Keratinocyte (primary cell): ENCODE results near the gene SEC14L5. TPM values are rescaled to one million over a fixed set of nuclear protein-coding genes. Genes with fewer than 3 reads are reported as not detected.

Experiments
- DNase-seq: peaks from one replicate; pipeline ENCODE4 v3.0.0-alpha.2; 2011; ENCODE audit warnings: low read depth, missing footprints, low spot score
- FAIRE-seq: peaks from 2 replicates; lab custom pipeline; 2011; peaks lifted over from hg19 to GRCh38; lab: Jason Lieb, UNC
- H2AFZ ChIP-seq: 2 replicates; pipeline ENCODE4 v1.6.0; 2012; ENCODE audit warnings: low read length, control low read depth, inconsistent platforms; ENCODE audit not compliant: control insufficient read depth
- H3K27ac ChIP-seq: 2 replicates; pipeline ENCODE4 v1.5.1; 2011; ENCODE audit warnings: low read length; ENCODE audit not compliant: control insufficient read depth, insufficient read depth
- H3K27me3 ChIP-seq: 3 replicates; pipeline ENCODE4 v1.6.0; 2011; ENCODE audit warnings: low read length; ENCODE audit not compliant: control insufficient read depth, insufficient read depth; ENCODE audit errors: extremely low read depth
- H3K36me3 ChIP-seq, 2 experiments: 2 replicates in 1 of 2; 3 replicates in 1 of 2; pipeline ENCODE4 v1.5.1; 2011; ENCODE audit warnings: low read length in 2 of 2, mild to moderate bottlenecking in 1 of 2; ENCODE audit not compliant: control insufficient read depth in 2 of 2, insufficient read depth in 2 of 2; ENCODE audit errors: extremely low read depth in 1 of 2
- H3K4me1 ChIP-seq: 3 replicates; pipeline ENCODE4 v1.5.1; 2011; ENCODE audit warnings: low read length; ENCODE audit not compliant: control insufficient read depth, insufficient read depth; ENCODE audit errors: extremely low read depth
- H3K4me2 ChIP-seq: 3 replicates; pipeline ENCODE4 v1.6.0; 2011; ENCODE audit warnings: low read depth, low read length; ENCODE audit not compliant: control insufficient read depth, insufficient read depth; ENCODE audit errors: extremely low read depth
- H3K4me3 ChIP-seq, 3 experiments: fragments of 200-600 bp in 1 of 3; sonication (generic) in 1 of 3; 2 replicates in 2 of 3; 3 replicates in 1 of 3; pipeline ENCODE4 v1.5.1; 2011 to 2016; ENCODE audit warnings: low read length in 3 of 3, mild to moderate bottlenecking in 3 of 3, control low read depth in 2 of 3, inconsistent platforms in 1 of 3, low read depth in 1 of 3, mixed read lengths in 1 of 3, mixed run types in 1 of 3, moderate library complexity in 1 of 3; ENCODE audit not compliant: control insufficient read depth in 2 of 3, insufficient read depth in 2 of 3; ENCODE audit errors: extremely low read depth in 1 of 3
- H3K79me2 ChIP-seq: 2 replicates; pipeline ENCODE4 v1.6.0; 2012; ENCODE audit warnings: low read length; ENCODE audit not compliant: control insufficient read depth, insufficient read depth
- H3K9ac ChIP-seq: 3 replicates; pipeline ENCODE4 v1.6.0; 2011; ENCODE audit warnings: low read length; ENCODE audit not compliant: control insufficient read depth, insufficient read depth; ENCODE audit errors: extremely low read depth
- H3K9me1 ChIP-seq: 3 replicates; pipeline ENCODE4 v1.6.0; 2011; ENCODE audit warnings: low read length; ENCODE audit not compliant: control insufficient read depth, insufficient read depth; ENCODE audit errors: extremely low read depth
- H3K9me3 ChIP-seq: 2 replicates; pipeline ENCODE4 v1.5.1; 2012; ENCODE audit warnings: low read depth, low read length; ENCODE audit not compliant: control insufficient read depth
- H4K20me1 ChIP-seq: 3 replicates; pipeline ENCODE4 v1.6.0; 2011; ENCODE audit warnings: low read length; ENCODE audit not compliant: control insufficient read depth, insufficient read depth; ENCODE audit errors: extremely low read depth
- EZH2 ChIP-seq: IDR thresholded peaks from one replicate; pipeline ENCODE4 v1.6.1; 2012; ENCODE audit warnings: inconsistent platforms, mild to moderate bottlenecking, low read length, moderate library complexity
- dilution Hi-C: fragments of 300-500 bp; cut with MboI; formaldehyde crosslinking; loops from one replicate; pipeline ENCODE4 v1.7.0; 2020; ENCODE audit warnings: low sequenced_read_pairs; ENCODE audit not compliant: extremely low pct_ligation_motif_present
- polyA plus RNA-seq, 5 experiments: library from polyadenylated mRNA; depleted of rRNA in 3 of 5; stranded (reverse) in 3 of 5; stranded (forward) in 1 of 5; unstranded in 1 of 5; fragments of >200 nt; gene quantifications; 1 replicate in 1 of 5; 2 replicates in 3 of 5; 3 replicates in 1 of 5; pipeline versions ENCODE4 v1.2.1 to v1.2.3, GENCODE V29; 2011 to 2012; ENCODE audit warnings: missing spikeins in 2 of 5, low read depth in 1 of 5, low replicate concordance in 1 of 5
- TF ChIP-seq, protein P1 (sequence below), 3 experiments: IDR thresholded peaks in 1 of 3; conservative IDR thresholded peaks in 1 of 3; optimal IDR thresholded peaks in 1 of 3; 2 replicates in 2 of 3; 3 replicates in 1 of 3; pipeline versions ENCODE3 to v1.5.1; 2011; ENCODE audit warnings: low read length in 3 of 3, mild to moderate bottlenecking in 3 of 3, moderate library complexity in 2 of 3, control low read depth in 1 of 3, inconsistent platforms in 1 of 3; ENCODE audit not compliant: insufficient read depth in 2 of 3; ENCODE audit errors: extremely low read depth in 1 of 3

Gene SEC14L5
- polyA plus RNA-seq, 1 donor (not counting 4 experiments of a cell fraction or from before 2014, with no cell fraction given), result 0.08 TPM

- dilution Hi-C loops, result no loop called here
- H3K4me2 ChIP-seq, result no peak overlapping the region
These were observed 101.4 kb downstream of the SEC14L5 start for GRCh38 chr16:5059386-5060072.

GRCh38 chr16:5060073-5060641, 102.0 kb downstream of the SEC14L5 start:
- Histone ChIP-seq H3K4me2 (no peak overlapping the region), H3K27ac (no peak overlapping the region), H4K20me1 (no peaks in the 10 kb centered on the region), H3K4me3 (no peak overlapping the region), H3K4me1 (no peaks in the 10 kb centered on the region), H3K79me2 (no peaks in the 10 kb centered on the region), H3K9me3 (no peaks in the 10 kb centered on the region), H2AFZ (no peak overlapping the region), H3K36me3 (no peaks in the 10 kb centered on the region), H3K9me1 (no peaks in the 10 kb centered on the region), H3K9ac (no peak overlapping the region), H3K27me3 (peaks cover 4% of the 10 kb centered on the region)
- no peak for TF ChIP-seq EZH2
- TF ChIP-seq, protein P1, sequence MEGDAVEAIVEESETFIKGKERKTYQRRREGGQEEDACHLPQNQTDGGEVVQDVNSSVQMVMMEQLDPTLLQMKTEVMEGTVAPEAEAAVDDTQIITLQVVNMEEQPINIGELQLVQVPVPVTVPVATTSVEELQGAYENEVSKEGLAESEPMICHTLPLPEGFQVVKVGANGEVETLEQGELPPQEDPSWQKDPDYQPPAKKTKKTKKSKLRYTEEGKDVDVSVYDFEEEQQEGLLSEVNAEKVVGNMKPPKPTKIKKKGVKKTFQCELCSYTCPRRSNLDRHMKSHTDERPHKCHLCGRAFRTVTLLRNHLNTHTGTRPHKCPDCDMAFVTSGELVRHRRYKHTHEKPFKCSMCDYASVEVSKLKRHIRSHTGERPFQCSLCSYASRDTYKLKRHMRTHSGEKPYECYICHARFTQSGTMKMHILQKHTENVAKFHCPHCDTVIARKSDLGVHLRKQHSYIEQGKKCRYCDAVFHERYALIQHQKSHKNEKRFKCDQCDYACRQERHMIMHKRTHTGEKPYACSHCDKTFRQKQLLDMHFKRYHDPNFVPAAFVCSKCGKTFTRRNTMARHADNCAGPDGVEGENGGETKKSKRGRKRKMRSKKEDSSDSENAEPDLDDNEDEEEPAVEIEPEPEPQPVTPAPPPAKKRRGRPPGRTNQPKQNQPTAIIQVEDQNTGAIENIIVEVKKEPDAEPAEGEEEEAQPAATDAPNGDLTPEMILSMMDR (optimal IDR thresholded peaks at IDR 0.05 in 1 of 3, IDR thresholded peaks at IDR 0.05 in 1 of 3, conservative IDR thresholded peaks at IDR 0.05 in 1 of 3; ENCODE audit: extremely low read depth in 1 of 3, insufficient read depth in 2 of 3, low read length in 3 of 3), result no peak
- dilution Hi-C loops, result no loop called here
- FAIRE-seq (no peak), DNase-seq (no peak)

More at GRCh38 chr16:5059386-5060072, 101.4 kb downstream of the SEC14L5 start:
- Histone ChIP-seq H3K27ac (no peak overlapping the region), H3K4me3 (no peak overlapping the region), H4K20me1 (no peaks in the 10 kb centered on the region), H3K4me1 (no peaks in the 10 kb centered on the region), H3K9me3 (no peaks in the 10 kb centered on the region), H3K27me3 (peaks cover 5% of the 10 kb centered on the region), H3K9me1 (no peaks in the 10 kb centered on the region), H3K9ac (no peak overlapping the region), H2AFZ (no peak overlapping the region), H3K79me2 (no peaks in the 10 kb centered on the region), H3K36me3 (no peaks in the 10 kb centered on the region)
- DNase-seq, result no peak
- TF ChIP-seq EZH2, result no peak
- TF ChIP-seq, protein P1 (optimal IDR thresholded peaks at IDR 0.05 in 1 of 3, IDR thresholded peaks at IDR 0.05 in 1 of 3, conservative IDR thresholded peaks at IDR 0.05 in 1 of 3; ENCODE audit: extremely low read depth in 1 of 3, insufficient read depth in 2 of 3, low read length in 3 of 3), result no peak
- no peak for FAIRE-seq
